AG10803 (cell line): Measurements from ENCODE around the gene HEXIM2.
A peak's percentile ranks its signal among the peaks of the same experiment; 100 is the strongest.
"Not testable (repeated sequence)": the region's sequence is repeated elsewhere in the genome, so short reads cannot be mapped to it uniquely, and the experiment has no call there.

Experiments used
- DNase-seq: peaks from one replicate; pipeline ENCODE4 v3.0.0; 2010; ENCODE audit warnings: low read depth
- H3K4me3 ChIP-seq: 2 replicates; pipeline ENCODE4 v1.5.1; 2011; ENCODE audit warnings: mild to moderate bottlenecking, low read length, control low read depth
- CTCF ChIP-seq: conservative IDR thresholded peaks from 2 replicates; pipeline ENCODE4 v1.5.1; 2011; ENCODE audit warnings: mild to moderate bottlenecking, low read length, control low read depth, inconsistent platforms

HEXIM2 gene

DNA sequence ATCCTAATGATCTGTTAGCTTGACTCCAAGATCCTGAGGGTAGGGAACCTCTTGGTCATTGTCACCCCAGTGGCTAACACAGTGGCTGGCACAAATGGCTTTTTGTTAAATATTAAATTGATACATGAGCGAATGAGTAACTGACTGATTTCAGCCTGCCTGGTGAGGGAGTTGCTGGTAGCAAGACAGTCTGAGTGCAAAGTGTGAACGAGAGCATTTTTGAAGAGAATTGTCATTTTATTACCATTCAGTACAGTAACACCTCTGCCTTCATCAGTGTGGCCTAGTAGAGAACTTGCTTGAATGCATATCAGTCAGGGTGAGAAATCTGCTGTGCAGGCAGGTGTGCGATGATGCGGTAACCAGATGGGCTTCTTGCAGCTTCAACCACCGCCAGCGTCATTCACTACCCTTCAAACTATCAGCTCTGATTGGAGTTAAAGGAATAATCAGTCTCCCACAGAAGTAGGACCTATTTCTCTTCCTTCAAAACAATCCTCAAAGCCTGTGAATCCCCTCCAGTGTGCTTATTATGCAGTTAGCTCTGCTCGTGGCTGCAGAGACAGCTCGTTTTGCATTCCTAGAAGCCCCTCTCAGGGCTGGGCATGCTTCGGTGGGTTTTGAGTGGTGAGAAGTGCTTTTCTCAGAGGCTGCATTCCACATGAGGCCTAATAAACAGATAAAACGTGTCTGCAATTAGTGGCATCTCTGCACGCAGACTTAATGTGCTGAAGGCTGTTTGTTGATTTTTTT, 29.0 kb downstream of the HEXIM2 start:
- DNase-seq: no peak
- H3K4me3 ChIP-seq: no peak overlapping the region
- no peak for TF ChIP-seq CTCF

DNA sequence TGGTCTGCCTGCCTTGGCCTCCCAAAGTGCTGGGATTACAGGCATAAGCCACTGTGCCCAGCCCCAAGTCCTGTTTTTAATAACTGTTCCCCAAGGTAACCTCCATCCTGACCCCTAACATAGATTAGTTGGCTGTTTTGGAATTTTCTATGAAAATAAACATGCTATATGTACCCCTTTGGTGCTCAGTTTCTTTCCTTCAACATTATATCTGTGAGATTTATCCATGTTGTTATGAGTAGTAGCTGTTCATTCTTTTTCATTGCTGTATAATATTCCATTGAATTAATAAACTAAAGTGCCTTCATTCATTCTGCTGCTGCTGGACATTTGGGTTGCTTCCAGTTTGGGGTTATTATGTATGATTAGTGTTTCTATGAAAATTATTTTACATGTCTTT, 33.7 kb downstream of the HEXIM2 start:
- TF ChIP-seq CTCF: no peak
- DNase-seq: no peak
- H3K4me3 ChIP-seq: no peak overlapping the region

- no peak for DNase-seq
- no peak overlapping the region for H3K4me3 ChIP-seq
- no peak for TF ChIP-seq CTCF
Measured at GRCh38 chr17:45197108-45197507, 35.4 kb downstream of the HEXIM2 start.

DNA sequence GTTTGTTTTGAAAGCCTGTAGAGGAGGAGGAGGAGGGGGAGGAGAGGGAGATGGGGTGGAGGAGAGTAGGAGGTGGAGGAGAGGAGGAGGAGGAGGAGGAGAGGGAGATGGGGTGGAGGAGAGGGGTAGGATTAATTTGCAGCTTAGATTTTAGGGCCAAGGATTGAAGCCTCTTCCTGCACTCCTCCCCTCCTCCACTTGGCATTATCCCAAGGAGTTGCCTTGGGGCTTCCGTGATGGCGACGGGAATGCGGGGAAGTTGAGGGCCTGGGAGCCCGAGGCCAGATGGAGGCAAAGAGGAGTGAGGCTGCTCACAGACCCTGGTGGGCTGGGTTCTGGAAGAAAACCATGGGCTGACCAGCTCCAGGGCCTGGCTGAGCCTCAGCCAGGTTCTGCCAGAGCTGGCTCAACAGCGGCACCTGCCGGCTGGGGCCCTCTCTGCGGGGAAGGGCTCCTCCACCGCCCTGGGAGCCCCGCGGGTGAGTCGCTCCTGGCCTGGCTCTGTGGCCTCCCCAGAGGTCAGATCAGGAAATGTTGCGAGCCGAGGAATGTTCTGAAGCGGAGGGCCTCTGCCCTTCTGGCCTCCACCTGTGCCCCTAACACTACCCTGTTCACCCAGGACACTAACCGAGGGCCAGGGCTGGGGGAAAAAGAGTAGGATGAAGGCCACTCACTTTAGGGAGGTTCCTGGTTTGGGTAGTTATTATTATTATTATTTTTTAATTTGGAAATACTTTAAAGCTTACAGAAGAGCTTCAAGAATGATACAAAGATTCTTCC, 36.1 kb downstream of the HEXIM2 start:
- no peak overlapping the region; the same call in 1 of the 2 replicates for H3K4me3 ChIP-seq

GRCh38 chr17:45200701-45201100, 39.0 kb downstream of the HEXIM2 start:
- DNase-seq: peak; percentile 20
- no peak for TF ChIP-seq CTCF
- H3K4me3 ChIP-seq: no peak overlapping the region

More for the DNA sequence above, 36.1 kb downstream of the HEXIM2 start:
- peak; percentile 94 for TF ChIP-seq CTCF
- DNase-seq: peak; percentile 83

DNA sequence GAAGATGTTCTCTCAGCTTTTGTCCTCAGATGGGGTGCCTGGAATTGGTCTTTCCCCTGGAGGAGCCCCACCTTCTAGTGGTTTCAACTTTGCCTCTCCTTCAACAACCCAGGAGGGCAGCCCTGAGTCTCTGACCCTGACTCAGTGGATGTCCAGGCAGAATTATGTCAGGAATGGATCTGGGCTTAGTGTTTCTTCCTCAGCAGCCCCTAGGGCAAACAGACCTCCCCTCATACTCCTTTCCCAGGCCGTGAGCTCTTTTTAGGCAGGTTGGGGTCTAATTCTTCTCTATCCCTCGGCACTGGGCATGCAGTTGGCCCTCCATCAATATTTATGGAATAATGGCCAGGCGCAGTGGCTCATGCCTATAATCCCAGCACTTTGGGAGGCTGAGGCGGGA, 39.8 kb downstream of the HEXIM2 start:
- no peak for TF ChIP-seq CTCF
- no peak overlapping the region for H3K4me3 ChIP-seq
- DNase-seq: no peak

GRCh38 chr17:45201880-45202279, 40.2 kb downstream of the HEXIM2 start:
- H3K4me3 ChIP-seq: not testable (repeated sequence)
- DNase-seq: peak; percentile 85
